Mesodermal cell (in vitro differentiated cells): Measurements from ENCODE around the gene CRIP2. TPM values are rescaled to one million over a fixed set of nuclear protein-coding genes. Genes with fewer than 3 reads are reported as not detected.

ENCODE experiments used
- H3K27ac ChIP-seq: 2 replicates; pipeline ENCODE4 v1.7.0; 2013; ENCODE audit warnings: mild to moderate bottlenecking, low read depth, low read length, moderate library complexity; ENCODE audit not compliant: severe bottlenecking
- H3K36me3 ChIP-seq: 2 replicates; pipeline ENCODE4 v1.7.1; 2013; ENCODE audit warnings: mild to moderate bottlenecking, low read length, moderate library complexity; ENCODE audit not compliant: control insufficient read depth, insufficient read depth
- H3K4me1 ChIP-seq: one replicate; pipeline ENCODE4 v1.7.1; 2013; ENCODE audit warnings: mild to moderate bottlenecking, low read length; ENCODE audit not compliant: insufficient read depth, control insufficient read depth, poor library complexity, severe bottlenecking
- H3K4me3 ChIP-seq: 2 replicates; pipeline ENCODE4 v1.7.0; 2013; ENCODE audit warnings: low read length, control low read depth, mild to moderate bottlenecking; ENCODE audit not compliant: insufficient read depth, poor library complexity, severe bottlenecking; ENCODE audit errors: extremely low read depth
- H3K9me3 ChIP-seq: 2 replicates; pipeline ENCODE4 v1.7.1; 2013; ENCODE audit warnings: mild to moderate bottlenecking, low read length, moderate library complexity; ENCODE audit not compliant: control insufficient read depth
- WGBS, 2 experiments: methylation state at CpG; one replicate each; pipeline ENCODE4 v1.1.5; 2013; ENCODE audit warnings: missing lambda C conversion rate in 2 of 2; ENCODE audit not compliant: insufficient coverage in 2 of 2; 5-methylcytosine and 5-hydroxymethylcytosine counted together
- polyA plus RNA-seq, 2 experiments: library from polyadenylated mRNA; stranded (reverse); fragments of 50-300 nt; gene quantifications; one replicate each; pipeline ENCODE4 v1.2.3, GENCODE V29; 2013

CRIP2 gene, protein sequence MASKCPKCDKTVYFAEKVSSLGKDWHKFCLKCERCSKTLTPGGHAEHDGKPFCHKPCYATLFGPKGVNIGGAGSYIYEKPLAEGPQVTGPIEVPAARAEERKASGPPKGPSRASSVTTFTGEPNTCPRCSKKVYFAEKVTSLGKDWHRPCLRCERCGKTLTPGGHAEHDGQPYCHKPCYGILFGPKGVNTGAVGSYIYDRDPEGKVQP
- polyA plus RNA-seq (2013, experiment 1 of 2) = 108 TPM
- polyA plus RNA-seq (2013, experiment 2 of 2) = 76.1 TPM

DNA sequence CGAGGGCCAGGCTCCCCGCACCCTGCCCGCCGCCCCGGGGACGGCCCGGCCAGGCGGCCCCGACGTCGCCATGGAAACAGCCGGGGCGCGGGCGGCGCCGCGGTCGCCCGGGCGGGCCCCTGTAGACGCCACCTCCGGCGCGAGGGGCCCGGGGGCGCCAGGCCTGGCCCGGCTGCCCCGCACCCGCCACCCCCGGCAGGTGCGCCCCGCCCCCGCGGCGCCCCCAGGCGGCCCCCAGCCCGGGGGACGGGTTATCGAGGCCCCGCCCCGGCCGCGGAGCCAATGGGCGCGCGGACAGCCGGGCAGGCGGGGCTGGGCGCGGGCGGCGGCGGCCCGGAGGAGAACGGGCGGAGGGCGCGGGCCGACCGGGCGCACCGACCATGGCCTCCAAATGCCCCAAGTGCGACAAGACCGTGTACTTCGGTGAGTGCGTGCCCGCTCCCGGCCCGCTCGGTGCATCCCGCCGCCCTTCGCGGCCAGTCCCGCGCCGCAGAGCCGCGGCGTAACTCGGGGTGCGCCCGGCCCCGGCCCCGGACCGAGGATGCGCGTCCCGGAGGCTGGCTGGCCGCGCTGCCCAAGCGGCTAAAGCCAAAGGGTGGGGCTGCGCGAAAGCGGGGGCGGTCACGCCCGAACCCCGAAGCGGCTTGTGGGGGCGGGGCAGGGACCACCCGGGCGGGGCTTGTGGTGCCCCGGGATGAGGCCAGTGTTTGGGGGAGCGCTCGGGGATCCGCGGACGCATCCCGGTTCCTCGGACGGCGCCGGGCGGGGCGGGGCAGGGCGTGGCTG is at the start of gene CRIP2:
Gene CRIP2, plus strand, starts transcription at position 339 of the 786 bp plus-strand sequence. Its CDS starts 42 bp downstream, at position 381.
- Histone ChIP-seq H3K4me1 (peaks cover 42% of the 10 kb centered on the region), H3K4me3 (peak within 1 kb of the TSS; percentile 72), H3K36me3 (peaks cover 16% of the 10 kb centered on the region), H3K27ac (peak within 1 kb of the TSS; percentile 98), H3K9me3 (no peaks in the 10 kb centered on the region)
- WGBS, 2 experiments = 0% methylated on average over 87 to 94 of the region's 118 CpGs

DNA sequence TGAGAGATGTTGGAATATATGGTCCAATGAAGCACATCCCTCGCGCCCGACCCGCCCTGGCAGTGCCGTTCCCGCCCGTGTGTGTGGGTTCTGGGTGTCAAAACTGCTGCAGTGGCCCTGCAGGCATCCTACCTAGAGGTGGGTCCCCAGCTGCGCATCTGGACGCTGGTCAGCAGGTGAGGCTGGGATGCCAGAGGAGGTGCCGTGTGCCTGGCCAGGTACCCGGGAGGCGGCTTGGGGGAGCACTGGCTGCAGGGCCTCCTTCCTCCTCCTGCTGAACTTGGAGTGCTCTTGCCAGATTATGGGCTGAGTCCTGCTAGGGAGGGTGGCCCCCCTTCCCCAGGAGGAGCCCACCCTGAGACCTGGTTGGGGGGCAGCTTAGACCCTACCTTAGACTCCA is 49.8 kb upstream of the CRIP2 start:
- H3K36me3 ChIP-seq = peaks cover 62% of the 10 kb centered on the region
- peaks cover 9% of the 10 kb centered on the region for H3K9me3 ChIP-seq
- WGBS, 2 experiments = 98% methylated on average over 12 of the region's 12 CpGs
- peaks cover 7% of the 10 kb centered on the region for H3K4me1 ChIP-seq
- no peak overlapping the region for H3K27ac ChIP-seq
- H3K4me3 ChIP-seq = no peak overlapping the region

DNA sequence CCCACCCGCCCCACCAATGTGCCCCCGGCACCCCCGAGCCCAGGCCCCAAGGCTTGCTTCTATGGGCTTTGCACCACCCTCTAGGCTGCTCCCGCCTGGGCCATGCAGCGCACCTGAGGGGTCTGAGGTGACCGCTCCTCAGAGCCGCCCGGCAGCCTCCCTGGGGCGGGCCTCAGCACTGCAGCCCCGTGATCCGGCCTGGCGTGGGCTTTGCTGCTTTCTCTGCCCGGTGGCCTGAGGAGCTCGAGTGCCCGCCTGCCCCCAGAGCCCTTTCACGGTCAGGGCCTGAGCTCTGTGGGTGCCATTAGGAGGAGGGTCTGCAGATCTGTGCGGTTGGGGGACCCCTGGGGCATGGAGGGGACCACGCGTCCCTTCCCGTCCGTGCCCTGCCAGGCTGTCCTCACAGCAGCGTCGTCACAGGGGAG is 48.8 kb upstream of the CRIP2 start:
- H3K4me3 ChIP-seq = no peak overlapping the region
- H3K4me1 ChIP-seq = peaks cover 7% of the 10 kb centered on the region
- peaks cover 9% of the 10 kb centered on the region for H3K9me3 ChIP-seq
- H3K36me3 ChIP-seq = peaks cover 72% of the 10 kb centered on the region
- 96 to 99% methylated on average over 20 of the region's 23 CpGs for WGBS, 2 experiments
- H3K27ac ChIP-seq = no peak overlapping the region

DNA sequence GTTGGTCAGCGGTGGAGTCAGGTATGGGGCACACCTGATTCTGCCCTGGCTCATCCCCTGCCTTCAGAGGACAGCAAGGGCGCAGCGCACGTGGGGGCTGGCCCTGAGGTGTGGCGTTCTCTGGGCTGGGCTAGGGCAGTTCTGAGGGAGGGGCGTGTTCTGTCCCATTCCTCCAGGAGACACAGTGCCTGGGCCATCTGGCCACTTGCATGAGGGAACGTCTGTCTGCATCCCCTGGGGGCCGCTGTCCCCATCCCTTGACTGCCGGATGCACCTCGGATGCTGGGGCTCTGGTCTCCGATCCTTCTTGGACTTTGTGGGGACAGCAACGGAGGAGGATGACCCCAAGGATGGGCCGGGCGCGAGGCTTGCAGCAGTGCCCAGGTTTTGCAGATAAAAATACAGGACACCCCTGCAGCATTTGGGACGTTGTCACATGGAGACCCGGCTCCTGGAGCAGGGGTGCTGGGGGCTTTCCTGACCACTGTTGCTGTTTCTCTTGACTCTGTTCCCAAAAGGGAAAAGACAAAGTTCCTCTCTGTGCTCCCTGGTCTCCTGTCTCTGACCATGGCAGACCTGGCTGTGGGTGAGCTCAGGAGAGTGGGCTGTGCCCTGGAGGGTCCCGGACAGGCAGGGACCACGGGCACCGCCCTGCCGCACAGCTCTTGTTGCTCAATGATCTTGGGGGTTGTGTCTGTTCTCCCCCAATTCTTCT is 48.0 kb upstream of the CRIP2 start:
- Histone ChIP-seq H3K9me3 (peaks cover 9% of the 10 kb centered on the region), H3K36me3 (peaks cover 74% of the 10 kb centered on the region), H3K4me3 (no peak overlapping the region), H3K4me1 (peaks cover 3% of the 10 kb centered on the region), H3K27ac (no peak overlapping the region)
- WGBS, 2 experiments = 97 to 99% methylated on average over 20 to 21 of the region's 21 CpGs

DNA sequence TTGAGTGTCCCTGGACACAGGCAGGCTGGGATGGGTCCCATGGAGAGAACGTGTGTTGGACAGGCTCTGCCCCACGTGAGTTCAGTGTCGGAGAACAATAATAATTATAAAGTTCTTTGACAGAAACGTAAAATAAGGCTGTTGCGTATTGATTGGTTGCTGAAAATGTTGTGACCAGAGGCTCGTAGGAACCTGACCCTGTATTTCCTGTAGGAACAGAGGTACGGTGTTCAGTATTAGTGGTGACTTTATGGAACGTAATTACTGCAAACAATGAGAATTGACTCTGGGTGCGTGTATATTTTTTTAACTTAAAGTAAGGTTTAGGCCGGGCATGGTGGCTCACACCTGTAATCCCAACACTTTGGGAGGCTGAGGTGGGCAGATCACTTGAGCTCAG is 47.2 kb upstream of the CRIP2 start:
- WGBS, 2 experiments = 95 to 97% methylated on average over 8 to 10 of the region's 10 CpGs
- H3K9me3 ChIP-seq = peaks cover 9% of the 10 kb centered on the region
- H3K27ac ChIP-seq = no peak overlapping the region
- H3K4me3 ChIP-seq = no peak overlapping the region
- H3K4me1 ChIP-seq = no peaks in the 10 kb centered on the region
- H3K36me3 ChIP-seq = peaks cover 79% of the 10 kb centered on the region

DNA sequence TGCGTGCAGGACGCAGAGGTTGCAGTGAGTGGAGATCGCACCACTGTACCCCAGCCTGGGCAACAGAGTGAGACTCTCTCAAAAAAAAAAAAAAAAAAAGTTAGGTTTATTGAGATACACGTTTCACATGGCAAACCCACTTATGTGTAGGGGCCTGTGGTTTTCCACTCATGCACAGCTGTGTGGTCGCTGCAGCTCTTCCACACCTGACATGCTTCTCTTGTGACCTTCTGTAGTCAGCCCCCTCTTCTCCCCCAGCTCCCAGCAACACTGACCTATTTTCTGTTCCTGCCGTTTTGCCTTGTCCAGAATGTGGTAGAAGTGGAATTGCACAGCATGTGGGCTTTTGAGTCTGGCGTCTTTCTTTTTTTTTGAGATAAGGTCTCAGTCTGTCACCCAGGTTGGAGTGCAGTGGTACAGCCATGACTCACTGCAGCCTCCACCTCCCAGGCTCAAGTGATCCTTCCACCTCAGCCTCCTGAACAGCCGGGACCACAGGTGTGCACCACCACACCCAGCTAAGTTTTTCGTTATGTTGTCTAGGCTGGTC is 46.6 kb upstream of the CRIP2 start:
- H3K27ac ChIP-seq = no peak overlapping the region
- WGBS, 2 experiments = 93 to 100% methylated on average over 2 to 7 of the region's 9 CpGs
- peaks cover 78% of the 10 kb centered on the region for H3K36me3 ChIP-seq
- H3K4me3 ChIP-seq = no peak overlapping the region
- H3K4me1 ChIP-seq = no peaks in the 10 kb centered on the region
- peaks cover 9% of the 10 kb centered on the region for H3K9me3 ChIP-seq

DNA sequence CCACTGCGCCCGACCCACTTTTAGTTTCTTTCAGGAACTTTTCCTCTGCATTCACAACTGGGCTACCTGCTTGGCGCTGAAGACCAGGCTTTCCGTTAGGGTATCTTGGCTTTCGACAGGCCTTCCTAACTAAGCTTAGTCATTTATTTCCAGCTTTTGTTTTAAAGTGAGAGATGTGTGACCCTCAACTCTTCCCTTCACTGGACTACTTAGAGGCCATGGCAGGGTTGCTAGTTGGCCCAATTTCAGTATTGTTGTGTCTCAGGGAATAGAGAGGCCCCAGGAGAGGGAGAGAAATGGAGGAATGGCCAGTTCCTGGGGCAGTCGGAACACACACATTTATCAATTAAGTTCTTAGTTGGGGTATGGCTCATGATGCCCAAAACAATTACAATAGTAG is 44.6 kb upstream of the CRIP2 start:
- H3K36me3 ChIP-seq = peaks cover 62% of the 10 kb centered on the region
- peaks cover 2% of the 10 kb centered on the region for H3K4me1 ChIP-seq
- H3K4me3 ChIP-seq = no peak overlapping the region
- 100% methylated on average over 3 to 4 of the region's 6 CpGs for WGBS, 2 experiments
- peaks cover 9% of the 10 kb centered on the region for H3K9me3 ChIP-seq
- no peak overlapping the region for H3K27ac ChIP-seq

DNA sequence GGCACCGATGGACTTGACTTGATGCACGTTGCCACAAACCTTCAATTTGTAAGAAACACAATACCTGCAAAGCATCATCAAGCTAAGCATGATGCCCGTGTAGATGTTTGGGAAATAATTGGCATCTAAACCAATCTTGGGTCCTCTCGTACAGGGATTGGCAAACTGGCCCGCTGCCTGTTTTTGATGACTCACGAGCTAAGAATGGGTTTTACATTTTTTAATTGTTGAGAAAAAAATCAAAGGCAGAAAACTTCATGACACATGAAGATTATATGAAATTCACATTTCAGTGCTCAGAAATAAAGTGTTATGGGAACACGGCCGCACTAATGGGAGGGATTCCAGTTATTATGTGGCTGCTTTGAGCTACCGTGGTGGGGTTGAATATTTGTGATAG is 44.1 kb upstream of the CRIP2 start:
- WGBS, 2 experiments = 80% methylated on average over 5 of the region's 9 CpGs; no CpG with 5 or more reads in 1 of the 2 experiments
- Histone ChIP-seq H3K9me3 (peaks cover 9% of the 10 kb centered on the region), H3K4me1 (peaks cover 2% of the 10 kb centered on the region), H3K27ac (no peak overlapping the region), H3K36me3 (peaks cover 59% of the 10 kb centered on the region), H3K4me3 (no peak overlapping the region)

DNA sequence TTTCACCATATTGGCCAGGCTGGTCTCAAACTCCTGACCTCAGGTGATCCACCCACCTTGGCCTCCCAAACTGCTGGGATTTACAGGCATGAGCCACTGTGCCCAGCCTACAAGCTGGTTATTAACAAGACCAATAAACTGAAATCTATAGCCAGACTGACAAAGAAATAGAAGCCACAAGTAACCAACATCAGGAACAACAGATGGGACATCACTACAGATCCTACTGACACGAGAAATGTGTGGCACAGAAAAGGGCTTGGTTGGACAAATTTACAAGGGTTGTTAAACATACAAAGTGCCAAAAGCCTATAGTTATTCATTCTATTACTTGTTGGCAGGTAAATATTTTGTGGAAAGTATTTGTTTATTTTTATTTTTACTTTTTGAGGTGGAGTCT is 43.4 kb upstream of the CRIP2 start:
- Histone ChIP-seq H3K27ac (no peak overlapping the region), H3K4me1 (peaks cover 2% of the 10 kb centered on the region), H3K36me3 (peaks cover 56% of the 10 kb centered on the region), H3K4me3 (no peak overlapping the region), H3K9me3 (peaks cover 7% of the 10 kb centered on the region)
- WGBS, 2 experiments = 100% methylated on average over 1 of the region's 1 CpG; no CpG with 5 or more reads in 1 of the 2 experiments

DNA sequence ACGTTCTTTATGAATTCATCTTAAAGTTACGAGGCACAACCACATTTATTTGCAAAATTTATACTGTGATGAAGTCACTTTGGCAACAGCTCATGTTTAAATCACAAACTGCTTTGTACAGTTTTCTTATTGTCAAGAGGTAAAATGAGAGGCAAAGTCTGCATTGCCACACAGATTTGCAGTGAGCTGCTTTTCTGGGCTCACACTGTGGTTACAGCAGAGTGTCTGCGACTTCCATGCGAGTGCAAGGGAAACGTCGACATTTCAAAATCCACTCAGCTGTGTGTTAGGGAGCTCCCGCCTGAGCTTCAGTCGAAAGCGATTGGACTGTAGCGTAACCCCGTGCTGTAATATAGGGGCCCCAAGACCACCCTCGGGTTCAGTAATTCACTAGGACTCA is 42.0 kb upstream of the CRIP2 start:
- Histone ChIP-seq H3K9me3 (no peaks in the 10 kb centered on the region), H3K36me3 (peaks cover 55% of the 10 kb centered on the region), H3K4me3 (no peak overlapping the region), H3K4me1 (peaks cover 2% of the 10 kb centered on the region), H3K27ac (no peak overlapping the region)
- WGBS, 2 experiments = 95% methylated on average over 11 of the region's 12 CpGs
